DOHH2 (cell line): ENCODE results near the gene TRIM25.
A peak's percentile ranks its signal among the peaks of the same experiment; 100 is the strongest.

ENCODE experiments used
- H3F3A ChIP-seq: fragments of 200-600 bp; sonication (generic), shearing (Covaris generic); 2 replicates; pipeline ENCODE4 v1.6.0; 2016; ENCODE audit warnings: antibody characterized with exemption, mild to moderate bottlenecking; ENCODE audit not compliant: control insufficient read depth, insufficient read depth
- H3K27ac ChIP-seq: fragments of 200-600 bp; sonication (generic); 2 replicates; pipeline ENCODE4 v1.5.1; 2014; ENCODE audit warnings: low read depth, mild to moderate bottlenecking, low read length, moderate library complexity
- H3K27me3 ChIP-seq: fragments of 200-600 bp; sonication (generic); 2 replicates; pipeline ENCODE4 v1.6.1; 2014; ENCODE audit warnings: mild to moderate bottlenecking, low read length, mixed read lengths; ENCODE audit not compliant: control insufficient read depth
- H3K36me3 ChIP-seq: fragments of 200-600 bp; sonication (generic); 2 replicates; pipeline ENCODE4 v1.6.1; 2014; ENCODE audit warnings: mild to moderate bottlenecking, low read length, moderate library complexity, mixed read lengths; ENCODE audit not compliant: control insufficient read depth
- H3K4me1 ChIP-seq: fragments of 200-600 bp; sonication (generic); 2 replicates; pipeline ENCODE4 v1.6.1; 2014; ENCODE audit warnings: mild to moderate bottlenecking, low read length, mixed read lengths; ENCODE audit not compliant: control insufficient read depth
- H3K4me2 ChIP-seq: fragments of 200-600 bp; sonication (generic); 2 replicates; pipeline ENCODE4 v1.6.0; 2014; ENCODE audit warnings: mild to moderate bottlenecking, low read length, moderate library complexity
- H3K4me3 ChIP-seq: fragments of 200-600 bp; sonication (generic); 2 replicates; pipeline ENCODE4 v1.5.1; 2014; ENCODE audit warnings: mild to moderate bottlenecking, low read length, mixed read lengths
- H3K79me2 ChIP-seq: fragments of 200-600 bp; sonication (generic); 2 replicates; pipeline ENCODE4 v1.6.1; 2014; ENCODE audit warnings: mild to moderate bottlenecking, low read length, mixed read lengths; ENCODE audit not compliant: control insufficient read depth
- H3K9me2 ChIP-seq: fragments of 200-600 bp; sonication (generic); replicated peaks from 2 replicates; pipeline ENCODE4 v1.6.1; 2014; ENCODE audit warnings: mild to moderate bottlenecking, low read length, mixed read lengths; ENCODE audit not compliant: control insufficient read depth
- H3K9me3 ChIP-seq: fragments of 200-600 bp; sonication (generic); 2 replicates; pipeline ENCODE4 v1.6.1; 2014; ENCODE audit warnings: antibody characterized with exemption, low read length, mixed read lengths; ENCODE audit not compliant: control insufficient read depth, insufficient read depth
- H4K20me1 ChIP-seq: fragments of 200-600 bp; sonication (generic); 2 replicates; pipeline ENCODE4 v1.6.0; 2014; ENCODE audit warnings: low read depth, mild to moderate bottlenecking, antibody characterized with exemption, low read length, moderate library complexity; ENCODE audit not compliant: control insufficient read depth, insufficient read depth
- EZH2phosphoT487 ChIP-seq: fragments of 200-600 bp; sonication (generic); IDR thresholded peaks from 2 replicates; pipeline ENCODE4 v1.6.1; 2017; ENCODE audit warnings: borderline replicate concordance, mild to moderate bottlenecking, antibody characterized with exemption, low read length, moderate library complexity, mixed read lengths
- TF ChIP-seq, protein P1 (sequence below): fragments of 200-600 bp; sonication (generic); IDR thresholded peaks from one replicate; pipeline ENCODE4 v1.5.1; 2014; ENCODE audit warnings: antibody characterized with exemption, mild to moderate bottlenecking, low read depth, low read length; ENCODE audit not compliant: poor library complexity, severe bottlenecking

TRIM25 gene, protein sequence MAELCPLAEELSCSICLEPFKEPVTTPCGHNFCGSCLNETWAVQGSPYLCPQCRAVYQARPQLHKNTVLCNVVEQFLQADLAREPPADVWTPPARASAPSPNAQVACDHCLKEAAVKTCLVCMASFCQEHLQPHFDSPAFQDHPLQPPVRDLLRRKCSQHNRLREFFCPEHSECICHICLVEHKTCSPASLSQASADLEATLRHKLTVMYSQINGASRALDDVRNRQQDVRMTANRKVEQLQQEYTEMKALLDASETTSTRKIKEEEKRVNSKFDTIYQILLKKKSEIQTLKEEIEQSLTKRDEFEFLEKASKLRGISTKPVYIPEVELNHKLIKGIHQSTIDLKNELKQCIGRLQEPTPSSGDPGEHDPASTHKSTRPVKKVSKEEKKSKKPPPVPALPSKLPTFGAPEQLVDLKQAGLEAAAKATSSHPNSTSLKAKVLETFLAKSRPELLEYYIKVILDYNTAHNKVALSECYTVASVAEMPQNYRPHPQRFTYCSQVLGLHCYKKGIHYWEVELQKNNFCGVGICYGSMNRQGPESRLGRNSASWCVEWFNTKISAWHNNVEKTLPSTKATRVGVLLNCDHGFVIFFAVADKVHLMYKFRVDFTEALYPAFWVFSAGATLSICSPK

DNA sequence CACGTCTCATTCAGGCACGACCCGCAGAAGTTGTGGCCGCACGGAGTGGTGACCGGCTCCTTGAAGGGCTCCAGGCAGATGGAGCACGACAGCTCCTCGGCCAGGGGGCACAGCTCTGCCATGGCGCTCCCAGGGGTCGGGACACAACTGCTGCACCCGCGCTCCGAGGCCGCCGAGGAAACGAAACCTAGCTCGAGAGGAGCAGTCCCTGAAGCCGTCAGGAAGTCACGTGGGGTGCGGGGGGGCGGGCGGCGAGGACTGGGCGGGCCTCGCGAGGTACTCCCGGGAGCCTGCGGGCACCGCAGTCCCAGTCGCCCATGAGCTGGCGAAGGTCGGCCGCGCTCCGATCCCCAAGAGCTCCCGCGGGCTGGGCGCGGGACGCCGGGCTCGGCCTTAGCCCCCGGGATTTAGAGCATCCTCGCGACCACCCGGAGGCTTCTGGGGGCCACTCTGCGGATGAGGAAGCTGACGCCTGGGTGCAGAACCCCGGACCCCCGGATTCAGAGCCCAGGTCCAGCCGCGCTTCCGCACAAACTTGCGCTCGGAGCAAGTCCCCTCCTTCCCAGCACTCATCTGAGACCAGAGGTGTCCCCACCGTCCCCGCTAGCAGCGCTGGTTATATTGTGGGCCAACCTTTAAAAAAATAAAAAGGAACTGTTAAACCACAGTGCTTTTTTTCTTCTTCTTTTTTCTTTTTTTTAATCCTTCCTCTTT, at the start of gene TRIM25:
Gene TRIM25, minus strand, starts transcription at position 183 of the 714 bp plus-strand sequence. Its CDS starts 61 bp downstream, at position 122.
- H3K4me3 ChIP-seq, result peak within 1 kb of the TSS; percentile 95
- no peaks in the 10 kb centered on the region for H3K9me2 ChIP-seq
- no peak for TF ChIP-seq EZH2phosphoT487
- TF ChIP-seq, protein P1, sequence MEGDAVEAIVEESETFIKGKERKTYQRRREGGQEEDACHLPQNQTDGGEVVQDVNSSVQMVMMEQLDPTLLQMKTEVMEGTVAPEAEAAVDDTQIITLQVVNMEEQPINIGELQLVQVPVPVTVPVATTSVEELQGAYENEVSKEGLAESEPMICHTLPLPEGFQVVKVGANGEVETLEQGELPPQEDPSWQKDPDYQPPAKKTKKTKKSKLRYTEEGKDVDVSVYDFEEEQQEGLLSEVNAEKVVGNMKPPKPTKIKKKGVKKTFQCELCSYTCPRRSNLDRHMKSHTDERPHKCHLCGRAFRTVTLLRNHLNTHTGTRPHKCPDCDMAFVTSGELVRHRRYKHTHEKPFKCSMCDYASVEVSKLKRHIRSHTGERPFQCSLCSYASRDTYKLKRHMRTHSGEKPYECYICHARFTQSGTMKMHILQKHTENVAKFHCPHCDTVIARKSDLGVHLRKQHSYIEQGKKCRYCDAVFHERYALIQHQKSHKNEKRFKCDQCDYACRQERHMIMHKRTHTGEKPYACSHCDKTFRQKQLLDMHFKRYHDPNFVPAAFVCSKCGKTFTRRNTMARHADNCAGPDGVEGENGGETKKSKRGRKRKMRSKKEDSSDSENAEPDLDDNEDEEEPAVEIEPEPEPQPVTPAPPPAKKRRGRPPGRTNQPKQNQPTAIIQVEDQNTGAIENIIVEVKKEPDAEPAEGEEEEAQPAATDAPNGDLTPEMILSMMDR, result no peak
- peaks cover 9% of the 10 kb centered on the region for H3F3A ChIP-seq
- peak within 1 kb of the TSS; percentile 93 for H3K4me2 ChIP-seq
- peaks cover 50% of the 10 kb centered on the region for H3K4me1 ChIP-seq
- H3K36me3 ChIP-seq, result peaks cover 33% of the 10 kb centered on the region
- H3K79me2 ChIP-seq, result peaks cover 57% of the 10 kb centered on the region
- H3K27me3 ChIP-seq, result no peaks in the 10 kb centered on the region
- H3K27ac ChIP-seq, result peak within 1 kb of the TSS; percentile 79
- no peaks in the 10 kb centered on the region for H3K9me3 ChIP-seq
- 0 out of 2 replicates have a peak, but pooled peaks cover 5% of the 10 kb centered on the region for H4K20me1 ChIP-seq

- peaks cover 29% of the 10 kb centered on the region for H3K4me1 ChIP-seq
- H3K9me2 ChIP-seq, result no peaks in the 10 kb centered on the region
- peak within 1 kb of the TSS; percentile 94 for H3K27ac ChIP-seq
- H3F3A ChIP-seq, result 0 out of 2 replicates have a peak, but pooled peaks cover 3% of the 10 kb centered on the region
- H3K9me3 ChIP-seq, result no peaks in the 10 kb centered on the region
- peak within 1 kb of the TSS; percentile 99 for H3K4me3 ChIP-seq
- H3K36me3 ChIP-seq, result no peaks in the 10 kb centered on the region; the same call in none of the 2 replicates
- TF ChIP-seq EZH2phosphoT487, result no peak
- TF ChIP-seq, protein P1, result peak; percentile 96
- no peaks in the 10 kb centered on the region for H3K27me3 ChIP-seq
- peaks cover 39% of the 10 kb centered on the region for H3K79me2 ChIP-seq
- H4K20me1 ChIP-seq, result no peaks in the 10 kb centered on the region; the same call in 1 of the 2 replicates
- peak within 1 kb of the TSS; percentile 60 for H3K4me2 ChIP-seq
Measured at GRCh38 chr17:56960596-56961538, 47.0 kb upstream of the TRIM25 start, which contains the start of gene COIL. Gene COIL (minus strand): TSS chr17:56961050. CDS start chr17:56961019, 31 bp downstream.

DNA sequence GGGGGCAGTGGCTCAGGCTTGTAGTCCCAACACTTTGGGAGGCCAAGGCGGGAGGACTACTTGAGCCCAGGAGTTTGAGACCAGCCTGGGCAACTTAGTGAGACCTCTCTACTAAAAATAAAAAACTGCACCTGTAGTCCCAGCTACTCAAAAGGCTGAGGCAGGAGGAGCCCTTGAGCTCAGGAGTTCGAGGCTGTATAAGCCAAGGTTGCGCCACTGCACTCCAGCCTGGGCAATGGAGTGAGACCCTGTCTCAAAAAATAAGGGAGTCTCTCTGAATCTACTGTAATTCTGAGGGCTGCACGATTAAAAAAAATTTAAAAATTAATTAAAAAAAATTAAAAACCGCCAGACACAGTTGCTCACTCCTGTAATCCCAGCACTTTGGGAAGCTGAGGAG, 43.1 kb upstream of the TRIM25 start:
- Histone ChIP-seq H3F3A (0 out of 2 replicates have a peak, but pooled peaks cover 3% of the 10 kb centered on the region), H3K9me2 (no peaks in the 10 kb centered on the region), H3K27ac (no peak overlapping the region), H3K27me3 (no peaks in the 10 kb centered on the region), H3K4me2 (no peak overlapping the region), H3K9me3 (no peaks in the 10 kb centered on the region), H3K36me3 (no peaks in the 10 kb centered on the region; the same call in none of the 2 replicates), H3K79me2 (peaks cover 73% of the 10 kb centered on the region), H4K20me1 (no peaks in the 10 kb centered on the region; the same call in 1 of the 2 replicates), H3K4me1 (peaks cover 20% of the 10 kb centered on the region), H3K4me3 (no peak overlapping the region)
- TF ChIP-seq, protein P1, result no peak
- TF ChIP-seq EZH2phosphoT487, result no peak
